ENCODE data around the gene GRM1.

The GRM1 gene

DNA sequence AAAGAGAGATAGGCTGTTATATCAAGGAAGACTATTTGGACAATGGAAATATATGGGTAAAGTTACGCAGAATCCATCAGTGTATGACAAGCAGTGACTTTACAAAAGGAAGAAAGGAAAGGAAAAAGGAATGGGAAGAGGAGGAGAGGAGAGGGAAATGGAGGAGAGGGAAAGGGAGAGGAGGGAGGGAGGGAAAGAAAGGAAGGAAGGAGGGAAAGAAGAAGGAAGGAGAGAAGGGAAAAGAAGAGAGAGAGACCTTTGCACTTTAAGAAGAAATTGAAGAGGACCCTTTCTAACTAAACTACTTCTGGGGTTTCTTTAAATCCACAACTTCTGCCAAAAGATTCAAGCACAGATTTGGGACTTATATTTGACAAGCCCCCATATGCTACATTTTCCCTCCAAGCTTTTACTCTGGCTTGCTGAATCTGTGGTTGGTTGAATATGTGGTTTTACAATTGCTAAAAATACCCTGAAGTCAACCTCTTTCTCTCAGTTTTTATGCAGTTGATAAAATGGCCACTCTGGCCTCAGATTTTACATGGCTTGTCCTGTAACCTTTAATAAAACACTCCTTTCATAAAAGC lies 394.0 kb downstream of the GRM1 start:
- ChIA-PET POLR2A (no interaction called here), CTCF (no interaction called here)
- H3K27ac ChIP-seq (ENCODE audit: extremely low read depth, low read depth, low read length): no peak overlapping the region
- no peaks in the 10 kb centered on the region for H3K4me1 ChIP-seq (ENCODE audit: control insufficient read depth, insufficient read depth, low read length)
- no peaks in the 10 kb centered on the region for H3K9me3 ChIP-seq (ENCODE audit: control insufficient read depth, insufficient read depth, low read depth, low read length)
- H3K36me3 ChIP-seq (ENCODE audit: control insufficient read depth in 2 of 2, insufficient read depth in 1 of 2, low read length in 2 of 2): no peaks in the 10 kb centered on the region
- TF ChIP-seq ZNF658 (tag by site-specific recombination; IDR thresholded peaks at IDR 0.05): no peak
- no peak overlapping the region for H3K4me3 ChIP-seq (ENCODE audit: low read depth, low read length)

DNA sequence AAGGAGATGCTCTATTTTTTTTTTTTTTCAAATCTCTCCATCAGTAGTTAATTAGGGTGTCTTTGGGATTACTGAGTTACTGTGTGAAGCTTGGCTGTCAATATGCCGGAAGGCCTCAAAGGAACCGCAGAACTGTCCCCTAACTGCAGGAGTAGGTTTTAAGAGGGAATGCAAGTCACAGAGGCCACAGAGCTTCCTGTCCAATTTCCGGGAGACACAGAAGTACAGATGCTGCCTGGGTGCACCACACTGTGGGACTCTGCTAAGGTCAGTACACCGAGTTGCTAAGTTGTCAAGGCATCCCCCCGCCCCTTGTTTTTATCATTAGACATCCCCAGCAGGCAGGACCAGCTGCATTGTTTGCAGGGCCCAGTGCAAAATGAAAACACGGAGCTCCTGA lies 394.6 kb downstream of the GRM1 start:
- H3K4me1 ChIP-seq (ENCODE audit: control insufficient read depth, insufficient read depth, low read length): no peaks in the 10 kb centered on the region
- no peaks in the 10 kb centered on the region for H3K9me3 ChIP-seq (ENCODE audit: control insufficient read depth, insufficient read depth, low read depth, low read length)
- ChIA-PET CTCF (no interaction called here), POLR2A (no interaction called here)
- no peak for TF ChIP-seq ZNF623 (tag by site-specific recombination; IDR thresholded peaks at IDR 0.05)
- no peak for TF ChIP-seq ZNF654 (tag by site-specific recombination; IDR thresholded peaks at IDR 0.05; ENCODE audit: low read depth)
- no peak for TF ChIP-seq ZNF146 (tag by site-specific recombination; IDR thresholded peaks at IDR 0.05)
- TF ChIP-seq ZNF169 (tag by site-specific recombination; IDR thresholded peaks at IDR 0.05): no peak
- TF ChIP-seq RBAK (tag by site-specific recombination; IDR thresholded peaks at IDR 0.05): no peak
- TF ChIP-seq TRIM28 (IDR thresholded peaks at IDR 0.05; ENCODE audit: borderline replicate concordance, low read length): no peak
- TF ChIP-seq ZNF391 (tag by site-specific recombination; IDR thresholded peaks at IDR 0.05; ENCODE audit: borderline replicate concordance, low read depth): no peak
- no peak for TF ChIP-seq ZNF768 (tag by site-specific recombination; IDR thresholded peaks at IDR 0.05)
- TF ChIP-seq ZNF670 (tag by site-specific recombination; IDR thresholded peaks at IDR 0.05; ENCODE audit: low read depth): no peak
- no peak for TF ChIP-seq ZNF112 (tag by site-specific recombination; IDR thresholded peaks at IDR 0.05)
- no peak for TF ChIP-seq ZBTB8A (tag by site-specific recombination; IDR thresholded peaks at IDR 0.05)
- TF ChIP-seq TCF7L2 (IDR thresholded peaks at IDR 0.05; ENCODE audit: borderline replicate concordance, low read depth, low read length): no peak
- TF ChIP-seq, protein P1, sequence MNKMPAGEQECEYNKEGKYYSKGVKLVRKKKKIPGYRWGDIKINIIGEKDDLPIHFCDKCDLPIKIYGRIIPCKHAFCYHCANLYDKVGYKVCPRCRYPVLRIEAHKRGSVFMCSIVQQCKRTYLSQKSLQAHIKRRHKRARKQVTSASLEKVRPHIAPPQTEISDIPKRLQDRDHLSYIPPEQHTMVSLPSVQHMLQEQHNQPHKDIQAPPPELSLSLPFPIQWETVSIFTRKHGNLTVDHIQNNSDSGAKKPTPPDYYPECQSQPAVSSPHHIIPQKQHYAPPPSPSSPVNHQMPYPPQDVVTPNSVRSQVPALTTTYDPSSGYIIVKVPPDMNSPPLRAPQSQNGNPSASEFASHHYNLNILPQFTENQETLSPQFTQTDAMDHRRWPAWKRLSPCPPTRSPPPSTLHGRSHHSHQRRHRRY (tag by site-specific recombination; IDR thresholded peaks at IDR 0.05): no peak
- TF ChIP-seq ZNF214 (tag by site-specific recombination; IDR thresholded peaks at IDR 0.05; ENCODE audit: borderline replicate concordance): no peak
- no peak for TF ChIP-seq ZSCAN30 (tag by site-specific recombination; IDR thresholded peaks at IDR 0.05)
- TF ChIP-seq ZNF785 (tag by site-specific recombination; IDR thresholded peaks at IDR 0.05): no peak
- TF ChIP-seq, protein P2, sequence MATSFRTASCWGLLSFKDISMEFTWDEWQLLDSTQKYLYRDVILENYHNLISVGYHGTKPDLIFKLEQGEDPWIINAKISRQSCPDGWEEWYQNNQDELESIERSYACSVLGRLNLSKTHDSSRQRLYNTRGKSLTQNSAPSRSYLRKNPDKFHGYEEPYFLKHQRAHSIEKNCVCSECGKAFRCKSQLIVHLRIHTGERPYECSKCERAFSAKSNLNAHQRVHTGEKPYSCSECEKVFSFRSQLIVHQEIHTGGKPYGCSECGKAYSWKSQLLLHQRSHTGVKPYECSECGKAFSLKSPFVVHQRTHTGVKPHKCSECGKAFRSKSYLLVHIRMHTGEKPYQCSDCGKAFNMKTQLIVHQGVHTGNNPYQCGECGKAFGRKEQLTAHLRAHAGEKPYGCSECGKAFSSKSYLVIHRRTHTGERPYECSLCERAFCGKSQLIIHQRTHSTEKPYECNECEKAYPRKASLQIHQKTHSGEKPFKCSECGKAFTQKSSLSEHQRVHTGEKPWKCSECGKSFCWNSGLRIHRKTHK (tag by site-specific recombination; IDR thresholded peaks at IDR 0.05): no peak
- H3K4me3 ChIP-seq (ENCODE audit: low read depth, low read length): no peak overlapping the region
- H3K27ac ChIP-seq (ENCODE audit: extremely low read depth, low read depth, low read length): no peak overlapping the region
- H3K36me3 ChIP-seq (ENCODE audit: control insufficient read depth in 2 of 2, insufficient read depth in 1 of 2, low read length in 2 of 2): no peaks in the 10 kb centered on the region

DNA sequence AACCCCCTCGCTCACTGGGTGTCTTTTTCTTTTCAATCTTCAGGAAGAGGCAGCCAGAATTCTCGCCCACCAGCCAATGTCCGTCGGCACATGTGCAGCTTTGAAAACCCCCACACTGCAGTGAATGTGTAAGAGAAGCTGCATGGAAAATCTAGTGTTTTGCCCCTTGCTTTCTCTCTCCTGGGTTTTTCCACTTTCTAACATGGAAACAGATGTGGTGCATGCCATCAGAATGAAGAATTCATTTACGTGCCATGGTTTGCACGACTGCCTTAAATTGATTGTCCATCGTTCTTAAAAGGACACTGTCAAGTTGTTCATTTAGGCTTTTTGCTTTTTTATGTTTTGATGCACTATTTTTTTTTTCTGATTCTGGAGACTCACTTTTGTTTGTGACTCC lies 397.7 kb downstream of the GRM1 start:
- Histone ChIP-seq H3K4me1 (ENCODE audit: control insufficient read depth, insufficient read depth, low read length) (no peaks in the 10 kb centered on the region), H3K4me3 (ENCODE audit: low read depth, low read length) (no peak overlapping the region), H3K36me3 (ENCODE audit: control insufficient read depth in 2 of 2, insufficient read depth in 1 of 2, low read length in 2 of 2) (no peaks in the 10 kb centered on the region), H3K27ac (ENCODE audit: extremely low read depth, low read depth, low read length) (no peak overlapping the region), H3K9me3 (ENCODE audit: control insufficient read depth, insufficient read depth, low read depth, low read length) (no peaks in the 10 kb centered on the region)
- POLR2A ChIA-PET: no interaction called here
- CTCF ChIA-PET: no interaction called here
- TF ChIP-seq ZNF707 (tag by site-specific recombination; IDR thresholded peaks at IDR 0.05): no peak
- TF ChIP-seq SP7 (tag by site-specific recombination; IDR thresholded peaks at IDR 0.05): no peak
- TF ChIP-seq, protein P3, sequence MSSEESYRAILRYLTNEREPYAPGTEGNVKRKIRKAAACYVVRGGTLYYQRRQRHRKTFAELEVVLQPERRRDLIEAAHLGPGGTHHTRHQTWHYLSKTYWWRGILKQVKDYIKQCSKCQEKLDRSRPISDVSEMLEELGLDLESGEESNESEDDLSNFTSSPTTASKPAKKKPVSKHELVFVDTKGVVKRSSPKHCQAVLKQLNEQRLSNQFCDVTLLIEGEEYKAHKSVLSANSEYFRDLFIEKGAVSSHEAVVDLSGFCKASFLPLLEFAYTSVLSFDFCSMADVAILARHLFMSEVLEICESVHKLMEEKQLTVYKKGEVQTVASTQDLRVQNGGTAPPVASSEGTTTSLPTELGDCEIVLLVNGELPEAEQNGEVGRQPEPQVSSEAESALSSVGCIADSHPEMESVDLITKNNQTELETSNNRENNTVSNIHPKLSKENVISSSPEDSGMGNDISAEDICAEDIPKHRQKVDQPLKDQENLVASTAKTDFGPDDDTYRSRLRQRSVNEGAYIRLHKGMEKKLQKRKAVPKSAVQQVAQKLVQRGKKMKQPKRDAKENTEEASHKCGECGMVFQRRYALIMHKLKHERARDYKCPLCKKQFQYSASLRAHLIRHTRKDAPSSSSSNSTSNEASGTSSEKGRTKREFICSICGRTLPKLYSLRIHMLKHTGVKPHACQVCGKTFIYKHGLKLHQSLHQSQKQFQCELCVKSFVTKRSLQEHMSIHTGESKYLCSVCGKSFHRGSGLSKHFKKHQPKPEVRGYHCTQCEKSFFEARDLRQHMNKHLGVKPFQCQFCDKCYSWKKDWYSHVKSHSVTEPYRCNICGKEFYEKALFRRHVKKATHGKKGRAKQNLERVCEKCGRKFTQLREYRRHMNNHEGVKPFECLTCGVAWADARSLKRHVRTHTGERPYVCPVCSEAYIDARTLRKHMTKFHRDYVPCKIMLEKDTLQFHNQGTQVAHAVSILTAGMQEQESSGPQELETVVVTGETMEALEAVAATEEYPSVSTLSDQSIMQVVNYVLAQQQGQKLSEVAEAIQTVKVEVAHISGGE (tag by site-specific recombination; conservative IDR thresholded peaks at IDR 0.05; ENCODE audit: low read depth): no peak
- TF ChIP-seq SETDB1 (IDR thresholded peaks at IDR 0.05; ENCODE audit: insufficient read length, low read length): no peak
- no peak for TF ChIP-seq GLIS2 (tag by site-specific recombination; IDR thresholded peaks at IDR 0.05)
- TF ChIP-seq ZNF19 (tag by site-specific recombination; IDR thresholded peaks at IDR 0.05; ENCODE audit: low read depth): no peak
- TF ChIP-seq, protein P4, sequence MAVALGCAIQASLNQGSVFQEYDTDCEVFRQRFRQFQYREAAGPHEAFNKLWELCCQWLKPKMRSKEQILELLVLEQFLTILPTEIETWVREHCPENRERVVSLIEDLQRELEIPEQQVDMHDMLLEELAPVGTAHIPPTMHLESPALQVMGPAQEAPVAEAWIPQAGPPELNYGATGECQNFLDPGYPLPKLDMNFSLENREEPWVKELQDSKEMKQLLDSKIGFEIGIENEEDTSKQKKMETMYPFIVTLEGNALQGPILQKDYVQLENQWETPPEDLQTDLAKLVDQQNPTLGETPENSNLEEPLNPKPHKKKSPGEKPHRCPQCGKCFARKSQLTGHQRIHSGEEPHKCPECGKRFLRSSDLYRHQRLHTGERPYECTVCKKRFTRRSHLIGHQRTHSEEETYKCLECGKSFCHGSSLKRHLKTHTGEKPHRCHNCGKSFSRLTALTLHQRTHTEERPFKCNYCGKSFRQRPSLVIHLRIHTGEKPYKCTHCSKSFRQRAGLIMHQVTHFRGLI (tag by site-specific recombination; IDR thresholded peaks at IDR 0.05): no peak
- TF ChIP-seq ZNF776 (tag by site-specific recombination; IDR thresholded peaks at IDR 0.05; ENCODE audit: borderline replicate concordance): no peak
- TF ChIP-seq ZNF2 (tag by site-specific recombination; IDR thresholded peaks at IDR 0.05): no peak

Data from HEK293 (cell line).